Mucosa of stomach (tissue), 1 donor: Measurements from ENCODE around the gene NF2.

Experiments
- H3K27me3 ChIP-seq: one replicate; pipeline ENCODE4 v1.7.0; 2013; ENCODE audit warnings: mild to moderate bottlenecking, low read length; ENCODE audit not compliant: control insufficient read depth, insufficient read depth
- H3K36me3 ChIP-seq: one replicate; pipeline ENCODE4 v1.7.0; 2013; ENCODE audit warnings: low read length; ENCODE audit not compliant: control insufficient read depth, insufficient read depth
- H3K4me1 ChIP-seq: one replicate; pipeline ENCODE4 v1.7.0; 2013; ENCODE audit warnings: mild to moderate bottlenecking, low read length; ENCODE audit not compliant: control insufficient read depth, insufficient read depth
- H3K4me3 ChIP-seq: one replicate; pipeline ENCODE4 v1.7.0; 2013; ENCODE audit warnings: low read length
- H3K9ac ChIP-seq: one replicate; pipeline ENCODE4 v1.7.0; 2013; ENCODE audit warnings: mild to moderate bottlenecking, low read length, moderate library complexity
- H3K9me3 ChIP-seq: one replicate; pipeline ENCODE4 v1.7.0; 2013; ENCODE audit warnings: mild to moderate bottlenecking, low read length, moderate library complexity; ENCODE audit not compliant: control insufficient read depth
- donor health status: Pancreatic carcinoma.

Gene NF2

DNA sequence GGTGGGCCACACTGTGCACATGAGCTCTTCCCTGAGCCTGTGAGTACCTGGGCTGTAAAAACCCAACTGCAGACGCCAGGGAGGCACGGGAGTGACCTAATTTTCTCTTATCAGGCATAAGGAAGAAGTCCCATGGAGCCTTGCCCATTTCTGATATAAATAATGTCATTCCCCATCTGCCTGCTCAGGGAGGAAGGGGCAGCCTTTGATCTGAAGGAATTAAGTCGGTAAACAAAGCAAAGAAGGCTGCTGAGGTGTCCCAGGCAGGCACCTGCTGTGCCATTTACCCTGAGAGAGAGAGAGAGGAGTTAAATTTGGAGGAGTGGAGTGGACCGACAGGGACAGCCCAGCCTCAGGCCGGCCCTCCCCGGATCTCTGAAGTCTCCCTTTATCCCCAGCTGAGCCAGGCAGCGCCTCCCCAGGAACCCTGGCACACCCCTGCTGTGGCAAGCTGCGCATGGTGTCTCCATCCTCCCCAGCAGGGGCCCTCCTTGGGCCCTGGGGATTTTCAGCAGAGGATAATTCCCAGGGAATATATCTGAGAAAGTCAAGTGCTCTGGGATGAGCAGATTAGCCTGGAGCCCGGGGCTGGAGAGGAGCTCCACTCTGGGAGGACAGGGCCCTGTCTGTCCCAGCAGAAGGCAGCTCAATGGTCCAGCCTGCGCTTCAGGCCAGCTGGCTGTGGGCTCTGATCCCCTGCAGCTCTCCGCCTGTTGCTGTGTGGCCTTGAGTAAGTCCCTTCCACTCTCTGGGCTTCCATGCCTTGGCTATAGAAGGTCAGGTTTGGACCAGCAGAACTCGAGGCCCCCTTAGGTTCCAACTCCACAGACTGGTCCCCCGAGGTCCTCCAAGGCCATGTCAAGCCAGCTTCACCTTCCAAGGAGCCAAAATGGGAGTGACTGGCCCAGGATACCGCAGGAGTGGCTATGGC is 98.8 kb downstream of the NF2 start:
- Histone ChIP-seq H3K9ac (no peak overlapping the region), H3K4me3 (no peak overlapping the region), H3K4me1 (peaks cover 37% of the 10 kb centered on the region), H3K9me3 (no peaks in the 10 kb centered on the region), H3K36me3 (no peaks in the 10 kb centered on the region), H3K27me3 (peaks cover 28% of the 10 kb centered on the region)

DNA sequence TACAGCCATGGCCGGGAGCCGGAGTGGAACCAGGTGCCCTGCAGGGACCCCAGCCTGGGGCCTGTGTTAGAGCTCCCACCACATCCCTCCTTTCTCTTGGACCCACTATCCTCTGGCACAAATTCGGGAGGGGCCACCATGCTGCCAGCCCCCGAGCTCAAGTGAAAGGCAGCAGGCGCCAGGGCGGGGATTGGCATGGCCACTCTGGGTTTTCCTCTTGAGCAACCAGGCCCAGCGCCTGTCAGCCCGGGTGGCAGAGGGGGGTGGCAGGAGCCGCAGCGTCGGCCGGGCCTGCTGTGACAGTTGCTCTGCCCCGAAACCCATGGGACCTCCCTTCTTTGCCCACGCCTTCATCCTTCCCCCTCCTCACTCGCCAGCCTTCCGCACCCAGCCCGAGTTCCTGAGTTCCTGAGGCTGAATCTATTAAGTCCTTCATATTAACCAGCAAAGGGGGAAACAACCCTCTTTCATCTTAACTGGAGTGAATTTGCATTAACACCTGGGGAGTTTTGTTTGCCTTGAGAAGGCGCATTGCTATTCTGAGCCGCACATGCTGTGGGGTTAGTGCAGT is 99.6 kb downstream of the NF2 start:
- no peaks in the 10 kb centered on the region for H3K9me3 ChIP-seq
- H3K27me3 ChIP-seq = peaks cover 28% of the 10 kb centered on the region
- peaks cover 37% of the 10 kb centered on the region for H3K4me1 ChIP-seq
- no peak overlapping the region for H3K9ac ChIP-seq
- H3K4me3 ChIP-seq = no peak overlapping the region
- no peaks in the 10 kb centered on the region for H3K36me3 ChIP-seq

DNA sequence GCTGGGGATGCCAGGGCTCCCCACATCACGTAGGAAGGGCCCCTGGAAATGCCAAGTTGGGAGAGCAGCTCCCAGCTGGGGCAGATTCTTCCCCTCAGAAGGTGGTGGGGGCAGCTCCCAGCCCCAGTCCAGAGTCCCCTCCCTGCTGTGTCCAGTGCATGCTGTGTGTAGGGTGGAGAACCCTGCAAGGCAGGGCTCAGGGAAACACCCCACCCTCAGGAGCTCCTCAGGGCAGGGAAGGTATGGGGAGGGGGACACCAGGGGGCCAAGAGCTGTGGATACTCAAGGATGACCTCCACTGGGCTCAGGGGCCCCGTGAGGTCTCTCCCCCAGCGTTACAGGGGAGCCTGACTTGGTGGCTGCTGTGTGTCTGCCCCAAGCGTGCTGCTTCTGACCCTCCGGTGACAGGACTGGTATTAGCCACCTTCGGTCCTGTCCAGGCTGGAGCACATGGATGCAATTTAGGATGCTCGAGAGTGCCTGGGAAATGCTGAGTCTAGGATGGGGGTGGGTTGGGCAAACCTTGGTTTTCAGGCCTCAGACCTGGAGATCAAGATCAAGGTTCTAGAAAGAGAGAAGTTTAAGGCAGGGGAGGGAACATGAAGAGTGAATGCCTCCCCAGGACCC is 100.2 kb downstream of the NF2 start:
- Histone ChIP-seq H3K9ac (no peak overlapping the region), H3K36me3 (no peaks in the 10 kb centered on the region), H3K4me3 (no peak overlapping the region), H3K4me1 (peaks cover 37% of the 10 kb centered on the region), H3K27me3 (peaks cover 28% of the 10 kb centered on the region), H3K9me3 (no peaks in the 10 kb centered on the region)

GRCh38 chr22:29704528-29705285 is 101.3 kb downstream of the NF2 start:
- Histone ChIP-seq H3K4me1 (peaks cover 37% of the 10 kb centered on the region), H3K36me3 (no peaks in the 10 kb centered on the region), H3K9ac (no peak overlapping the region), H3K9me3 (no peaks in the 10 kb centered on the region), H3K4me3 (no peak overlapping the region), H3K27me3 (peaks cover 28% of the 10 kb centered on the region)

GRCh38 chr22:29705651-29706050 is 102.2 kb downstream of the NF2 start:
- H3K27me3 ChIP-seq = peaks cover 27% of the 10 kb centered on the region
- H3K9me3 ChIP-seq = no peaks in the 10 kb centered on the region
- no peak overlapping the region for H3K4me3 ChIP-seq
- H3K4me1 ChIP-seq = peaks cover 37% of the 10 kb centered on the region
- H3K36me3 ChIP-seq = no peaks in the 10 kb centered on the region
- no peak overlapping the region for H3K9ac ChIP-seq

DNA sequence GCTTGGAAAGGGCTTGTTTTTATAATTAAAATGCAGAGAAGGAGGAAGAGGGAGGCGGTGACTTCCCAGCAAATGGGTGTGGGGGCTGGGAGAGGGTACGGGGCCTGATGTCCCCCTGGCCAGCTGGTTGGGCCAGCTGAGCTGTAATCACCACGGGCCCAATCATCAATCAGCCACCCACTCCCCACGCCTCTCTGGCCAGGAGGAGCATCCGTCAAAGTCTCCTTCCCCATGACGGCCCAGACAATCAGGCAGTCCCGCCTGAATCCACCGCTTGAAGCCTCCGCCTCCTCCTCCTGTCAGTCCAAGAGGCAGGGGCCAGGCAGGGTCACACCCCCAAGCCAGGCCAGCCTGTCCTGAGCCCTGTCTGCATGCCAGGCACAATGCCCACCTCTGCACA is 103.1 kb downstream of the NF2 start:
- H3K4me1 ChIP-seq = peaks cover 29% of the 10 kb centered on the region

GRCh38 chr22:29707010-29707409 is 103.6 kb downstream of the NF2 start:
- Histone ChIP-seq H3K36me3 (no peaks in the 10 kb centered on the region), H3K9me3 (no peaks in the 10 kb centered on the region), H3K4me3 (no peak overlapping the region), H3K4me1 (peaks cover 24% of the 10 kb centered on the region), H3K27me3 (peaks cover 26% of the 10 kb centered on the region), H3K9ac (no peak overlapping the region)

More for the DNA sequence above, 103.1 kb downstream of the NF2 start:
- H3K4me3 ChIP-seq = no peak overlapping the region
- H3K9ac ChIP-seq = no peak overlapping the region
- H3K27me3 ChIP-seq = peaks cover 27% of the 10 kb centered on the region
- H3K36me3 ChIP-seq = no peaks in the 10 kb centered on the region
- H3K9me3 ChIP-seq = no peaks in the 10 kb centered on the region

DNA sequence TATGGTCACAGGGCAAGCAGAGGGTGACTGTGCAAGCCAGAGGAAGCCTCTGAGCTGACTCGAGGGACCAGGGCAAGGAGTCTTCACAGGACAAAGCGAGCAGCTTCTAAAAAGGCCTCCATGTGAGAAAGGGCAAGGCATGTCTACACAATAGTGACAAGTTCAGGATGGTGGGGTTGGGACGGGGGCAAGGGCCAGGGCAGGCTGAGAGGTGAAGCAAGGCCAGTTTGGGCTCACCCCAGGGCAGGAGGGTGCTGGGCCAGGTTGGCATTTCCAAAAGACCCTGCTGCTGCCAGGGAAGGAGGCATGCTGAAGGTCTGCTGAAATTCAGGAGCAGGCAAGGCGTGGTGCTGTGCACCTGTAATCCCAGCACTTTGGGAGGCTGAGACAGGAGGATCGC is 104.0 kb downstream of the NF2 start:
- no peaks in the 10 kb centered on the region for H3K36me3 ChIP-seq
- no peak overlapping the region for H3K9ac ChIP-seq
- H3K27me3 ChIP-seq = peaks cover 21% of the 10 kb centered on the region
- H3K4me1 ChIP-seq = peaks cover 19% of the 10 kb centered on the region
- no peaks in the 10 kb centered on the region for H3K9me3 ChIP-seq
- H3K4me3 ChIP-seq = no peak overlapping the region

- H3K9me3 ChIP-seq = no peaks in the 10 kb centered on the region
- H3K4me3 ChIP-seq = no peak overlapping the region
- H3K4me1 ChIP-seq = no peaks in the 10 kb centered on the region
- H3K9ac ChIP-seq = no peak overlapping the region
- no peaks in the 10 kb centered on the region for H3K36me3 ChIP-seq
- peaks cover 32% of the 10 kb centered on the region for H3K27me3 ChIP-seq
Observed at GRCh38 chr22:29710193-29710592, 106.8 kb downstream of the NF2 start.

GRCh38 chr22:29710922-29711593 is 107.6 kb downstream of the NF2 start:
- Histone ChIP-seq H3K4me1 (no peaks in the 10 kb centered on the region), H3K36me3 (no peaks in the 10 kb centered on the region), H3K4me3 (no peak overlapping the region), H3K9me3 (no peaks in the 10 kb centered on the region), H3K9ac (no peak overlapping the region), H3K27me3 (peaks cover 32% of the 10 kb centered on the region)

DNA sequence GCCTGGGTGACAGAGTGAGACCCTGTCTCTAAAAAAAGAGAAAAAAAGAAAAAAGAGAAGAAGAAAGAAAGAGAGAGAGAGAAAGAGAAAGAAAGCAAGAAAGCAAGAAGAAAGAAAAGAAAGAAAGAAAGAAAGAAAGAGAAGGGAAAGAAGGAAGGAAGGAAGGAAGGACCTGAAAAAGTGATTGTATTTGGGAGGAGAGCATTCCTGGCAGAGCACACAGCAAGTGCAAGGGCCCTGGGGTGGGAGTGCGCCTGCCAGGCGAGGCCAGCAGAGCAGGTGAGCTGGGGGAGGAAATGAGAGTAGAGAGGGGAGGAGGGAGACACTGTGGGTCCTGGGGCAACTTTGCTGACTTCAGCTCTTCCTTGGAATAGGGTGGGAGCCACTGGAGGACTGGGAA is 108.7 kb downstream of the NF2 start:
- no peaks in the 10 kb centered on the region for H3K36me3 ChIP-seq
- no peak overlapping the region for H3K4me3 ChIP-seq
- H3K9ac ChIP-seq = no peak overlapping the region
- peaks cover 32% of the 10 kb centered on the region for H3K27me3 ChIP-seq
- no peaks in the 10 kb centered on the region for H3K4me1 ChIP-seq
- H3K9me3 ChIP-seq = no peaks in the 10 kb centered on the region
